Activated CD4-positive, alpha-beta T cell treated with anti-CD3 and anti-CD28 coated beads, Interleukin-2, Interleukin-6, amounts not matched to agents 100 ng/mL and 50 ng/mL, durations not matched to agents 16 hours and 8 hours (primary cell): ENCODE results near the gene PLK5.
"Not testable (repeated sequence)": the region's sequence is repeated elsewhere in the genome, so short reads cannot be mapped to it uniquely, and the experiment has no call there.

Experiments used
- DNase-seq: peaks from one replicate; pipeline ENCODE4 v3.0.0-alpha.2; 2020

The PLK5 gene

DNA sequence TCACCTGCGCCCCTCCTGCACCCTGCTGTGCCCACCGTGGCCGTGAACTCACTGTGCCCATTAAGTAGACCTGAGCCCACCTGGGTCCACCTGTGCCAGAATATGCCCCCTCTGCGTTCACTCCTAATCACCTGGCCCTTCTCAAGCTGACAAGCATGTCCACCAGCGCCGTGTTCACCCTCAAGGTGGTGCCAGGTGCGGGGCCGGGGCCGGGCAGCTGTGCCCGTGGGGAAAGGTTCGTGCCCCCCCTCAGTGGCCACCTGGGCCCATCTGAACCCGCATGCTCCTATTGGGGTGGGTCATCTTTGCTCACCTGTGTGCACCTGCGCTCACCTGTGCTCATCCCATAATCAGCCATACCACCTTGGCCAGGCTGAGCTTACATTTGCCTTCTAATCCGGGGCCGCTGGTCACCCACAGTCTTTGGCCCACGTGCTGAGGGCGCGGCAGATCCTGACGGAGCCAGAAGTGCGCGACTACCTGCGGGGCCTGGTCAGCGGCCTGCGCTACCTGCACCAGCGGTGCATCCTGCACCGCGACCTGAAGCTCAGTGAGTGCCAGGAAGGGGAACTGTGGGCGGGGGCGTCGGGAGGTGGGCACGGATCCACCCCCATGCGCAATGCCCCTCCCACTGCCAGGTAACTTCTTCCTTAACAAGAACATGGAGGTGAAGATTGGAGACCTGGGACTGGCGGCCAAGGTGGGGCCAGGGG is 2.3 kb downstream of the PLK5 start:
- no peak for DNase-seq

DNA sequence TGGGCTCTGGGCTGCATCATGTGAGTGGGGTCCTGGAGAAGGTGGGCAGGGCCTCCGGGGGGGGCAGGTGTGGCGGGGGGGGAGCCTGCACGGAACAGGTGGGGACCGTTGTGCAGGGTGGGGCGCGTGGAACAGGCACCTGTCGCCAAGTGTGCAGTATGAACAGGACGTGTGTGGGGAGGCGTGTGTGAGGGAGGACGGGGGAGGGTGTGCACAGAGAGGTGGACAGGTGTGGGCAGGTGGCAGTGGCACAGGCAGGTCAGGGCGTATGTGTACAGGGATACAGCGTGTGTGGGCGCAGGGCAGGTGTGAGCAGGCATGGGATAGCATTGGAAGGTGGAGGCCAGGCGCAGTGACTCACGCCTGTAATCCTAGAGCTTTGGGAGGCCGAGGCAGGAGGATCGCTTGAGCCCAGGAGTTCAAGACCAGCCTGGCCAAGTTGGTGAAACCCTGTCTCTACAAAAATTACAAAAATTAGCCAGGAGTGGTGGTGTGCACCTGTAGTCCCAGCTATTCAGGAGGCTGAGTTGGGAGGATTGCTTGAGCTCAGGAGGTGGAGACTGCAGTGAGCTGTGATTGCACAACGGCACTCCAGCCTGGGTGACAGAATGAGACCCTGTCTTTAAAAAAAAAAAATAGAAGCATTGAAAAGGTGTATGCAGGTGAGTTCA is 3.2 kb downstream of the PLK5 start:
- no peak for DNase-seq

- DNase-seq = no peak
Observed at GRCh38 chr19:1527650-1528309, 3.9 kb downstream of the PLK5 start.

DNA sequence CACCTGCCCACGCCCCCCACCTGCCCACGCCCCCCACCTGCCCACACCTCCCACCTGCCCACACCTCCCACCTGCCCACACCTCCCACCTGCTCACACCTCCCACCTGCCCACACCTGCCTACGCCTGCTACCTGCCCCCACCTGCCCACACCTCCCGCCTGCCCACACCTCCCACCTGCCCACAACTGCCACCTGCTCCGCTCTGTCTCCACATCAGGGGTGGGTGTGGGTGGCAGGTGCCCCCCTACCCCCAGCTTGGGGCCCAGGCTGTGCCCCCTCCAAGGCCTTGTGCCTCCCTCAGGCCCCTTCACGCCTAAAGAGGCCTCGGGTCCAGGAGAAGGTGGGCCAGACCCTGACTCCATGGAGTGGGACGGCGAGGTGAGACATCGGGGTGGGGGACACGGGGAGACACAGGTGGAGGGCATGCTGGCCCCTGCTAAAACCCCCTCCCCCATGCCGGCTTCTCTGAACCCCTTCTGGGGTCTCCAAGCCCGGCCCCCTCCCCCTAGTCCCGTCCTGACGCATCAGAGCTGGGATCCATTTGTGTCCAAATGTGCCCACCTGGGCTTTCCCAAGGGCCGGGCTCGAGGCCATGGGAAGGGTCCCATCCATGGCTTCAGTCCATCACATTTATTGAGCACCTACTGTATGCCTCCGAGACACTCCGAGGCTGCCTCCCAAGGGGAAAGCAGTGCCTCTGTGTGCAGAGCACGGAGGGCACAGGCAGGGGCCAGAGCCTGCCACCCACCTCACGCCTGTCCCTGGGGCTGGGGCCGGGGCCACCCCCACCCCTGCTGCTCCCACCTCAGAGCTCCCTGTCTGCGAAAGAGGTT is 4.9 kb downstream of the PLK5 start:
- no peak for DNase-seq

DNA sequence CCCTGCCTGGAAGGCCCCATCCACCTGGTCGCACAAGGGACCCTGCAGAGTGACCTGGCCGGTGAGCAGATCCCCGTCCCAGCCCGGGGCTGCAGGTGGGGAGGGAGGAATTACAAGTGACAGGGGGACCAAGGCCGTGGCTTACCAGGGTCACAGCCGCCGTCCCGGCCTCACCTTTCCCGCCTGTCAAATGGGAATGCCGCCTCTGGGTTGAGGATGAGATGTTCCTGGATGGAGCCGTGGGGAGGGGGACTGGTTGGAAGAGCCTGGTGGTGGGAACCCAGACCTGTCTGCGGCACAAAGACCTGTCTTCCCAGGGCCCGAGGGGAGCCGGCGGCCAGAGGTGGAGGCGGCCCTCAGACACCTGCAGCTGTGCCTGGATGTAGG is 5.5 kb downstream of the PLK5 start:
- DNase-seq = no peak

- DNase-seq = not testable (repeated sequence)
Observed at GRCh38 chr19:1530856-1531255, 7.0 kb downstream of the PLK5 start.

- no peak for DNase-seq
Observed at GRCh38 chr19:1531587-1531986, 7.7 kb downstream of the PLK5 start.

DNA sequence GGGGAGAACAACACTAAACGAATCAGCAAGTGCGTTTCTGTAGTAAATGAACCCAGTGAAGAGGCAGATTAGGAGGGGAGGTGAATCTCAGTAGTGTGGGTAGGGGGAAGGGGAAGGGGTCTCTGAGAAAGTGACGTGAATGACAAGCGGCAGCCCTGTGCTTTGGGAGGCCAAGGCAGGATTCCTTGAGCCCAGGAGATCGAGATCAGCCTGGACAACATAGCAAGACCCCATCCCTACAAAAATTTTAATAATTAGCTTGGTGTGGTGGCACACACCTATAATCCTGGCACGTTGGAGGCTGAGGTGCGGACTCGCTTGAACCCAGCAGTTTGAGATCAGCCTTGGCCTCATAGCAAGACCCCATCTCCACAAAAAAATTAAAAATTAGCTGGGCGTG is 8.1 kb downstream of the PLK5 start:
- DNase-seq = no peak

DNA sequence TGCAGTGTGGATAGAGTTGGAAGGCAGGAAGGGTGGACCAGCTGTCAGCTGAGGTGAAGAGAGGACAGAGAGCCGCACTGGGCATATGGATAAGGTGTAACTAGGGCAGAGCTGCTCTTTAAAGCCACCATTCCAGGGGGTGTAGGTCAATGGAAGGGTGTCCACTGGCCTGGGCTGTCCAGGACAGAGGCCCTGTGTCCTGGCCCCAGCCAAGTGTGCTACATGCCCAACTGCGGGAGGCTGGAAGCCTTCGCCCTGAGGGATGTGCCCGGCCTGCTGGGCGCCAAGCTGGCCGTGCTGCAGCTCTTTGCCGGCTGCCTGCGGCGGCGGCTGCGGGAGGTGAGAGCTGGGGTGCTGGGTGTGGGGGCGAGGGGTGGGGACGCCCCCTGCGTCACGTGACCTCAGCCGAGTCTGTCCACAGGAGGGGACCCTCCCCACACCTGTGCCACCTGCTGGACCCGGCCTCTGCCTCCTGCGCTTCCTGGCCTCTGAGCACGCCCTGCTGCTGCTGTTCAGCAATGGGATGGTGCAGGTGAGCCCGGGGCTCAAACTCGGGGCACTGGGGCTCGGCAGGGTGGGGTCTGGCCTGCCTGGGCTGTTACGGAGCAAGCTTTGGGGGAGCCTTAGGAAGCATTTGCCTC is 9.8 kb downstream of the PLK5 start:
- DNase-seq = no peak

GRCh38 chr19:1534972-1535371 is 11.1 kb downstream of the PLK5 start:
- DNase-seq = no peak

DNA sequence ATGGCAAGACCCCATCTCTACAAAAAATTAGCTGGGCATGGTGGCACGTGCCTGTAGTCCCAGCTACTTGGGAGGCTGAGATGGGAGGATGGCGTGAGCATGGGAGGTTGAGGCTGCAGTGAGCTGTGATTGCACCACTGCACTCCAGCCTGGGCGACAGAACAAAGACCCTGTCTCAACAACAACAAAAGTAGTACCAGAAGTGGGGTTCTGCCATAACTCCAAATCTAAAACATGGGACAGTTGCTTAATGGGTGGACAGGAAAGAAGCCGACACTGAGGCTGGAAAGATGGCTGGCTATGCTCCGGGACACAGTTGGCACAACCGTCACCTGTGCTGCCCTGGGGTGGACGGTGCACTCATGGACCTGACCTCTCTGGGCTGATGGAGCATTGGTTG is 11.8 kb downstream of the PLK5 start:
- DNase-seq = not testable (repeated sequence)

- no peak for DNase-seq
Observed at GRCh38 chr19:1538978-1539377, 15.1 kb downstream of the PLK5 start.

- DNase-seq = not testable (repeated sequence)
Observed at GRCh38 chr19:1539749-1540148, 15.9 kb downstream of the PLK5 start.

DNA sequence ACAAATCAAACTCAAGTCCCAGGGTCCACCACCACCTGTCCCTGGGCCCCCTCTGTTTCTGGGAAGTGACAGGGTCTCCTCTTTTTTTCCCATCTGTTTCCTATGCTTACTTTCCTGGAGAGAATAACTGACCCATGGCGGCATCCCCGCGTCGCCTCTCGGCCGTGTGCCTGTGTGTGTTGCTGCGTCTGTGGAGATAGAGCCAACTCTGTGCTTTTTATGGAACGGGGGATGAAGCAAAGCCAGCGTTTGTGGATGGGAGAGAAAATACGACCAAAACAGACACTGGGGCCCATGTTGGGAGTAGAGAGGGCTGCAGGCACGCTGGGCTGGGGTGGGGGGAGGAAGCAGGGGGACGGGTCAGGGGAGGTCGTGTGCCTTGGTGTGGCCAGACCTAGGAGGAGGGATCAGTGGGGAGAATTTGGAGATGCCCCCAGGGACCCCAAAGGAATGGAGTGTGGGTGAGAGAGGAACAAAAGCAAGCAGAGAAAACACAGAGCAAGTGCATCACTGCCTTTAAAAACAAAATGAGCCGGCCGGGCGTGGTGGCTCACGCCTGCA is 16.6 kb downstream of the PLK5 start:
- DNase-seq = no peak

DNA sequence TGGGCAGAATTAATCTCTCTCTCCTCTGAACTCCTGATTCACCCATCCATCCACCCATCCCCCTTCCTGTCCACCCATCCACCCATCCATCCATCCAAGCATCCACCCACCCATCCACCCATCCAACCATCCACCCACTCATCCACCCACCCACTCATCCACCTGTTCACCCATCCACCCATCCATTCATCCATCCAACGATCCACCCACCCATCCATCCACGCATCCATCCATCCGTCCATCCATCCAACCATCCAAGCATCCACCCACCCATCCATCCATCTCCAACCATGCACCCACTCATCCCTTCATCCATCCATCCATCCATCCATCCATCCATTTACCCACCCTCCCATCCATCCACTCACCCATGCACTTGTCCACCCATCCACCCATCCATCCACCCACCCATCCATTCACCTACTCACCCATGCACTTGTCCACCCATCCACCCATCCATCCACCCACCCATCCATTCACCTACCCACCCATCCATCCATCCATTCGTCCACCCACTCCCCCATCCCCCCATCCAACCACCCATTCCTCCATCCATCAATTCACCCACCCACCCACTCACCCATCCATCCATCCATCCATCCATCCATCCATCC is 25.6 kb downstream of the PLK5 start:
- DNase-seq = no peak

DNA sequence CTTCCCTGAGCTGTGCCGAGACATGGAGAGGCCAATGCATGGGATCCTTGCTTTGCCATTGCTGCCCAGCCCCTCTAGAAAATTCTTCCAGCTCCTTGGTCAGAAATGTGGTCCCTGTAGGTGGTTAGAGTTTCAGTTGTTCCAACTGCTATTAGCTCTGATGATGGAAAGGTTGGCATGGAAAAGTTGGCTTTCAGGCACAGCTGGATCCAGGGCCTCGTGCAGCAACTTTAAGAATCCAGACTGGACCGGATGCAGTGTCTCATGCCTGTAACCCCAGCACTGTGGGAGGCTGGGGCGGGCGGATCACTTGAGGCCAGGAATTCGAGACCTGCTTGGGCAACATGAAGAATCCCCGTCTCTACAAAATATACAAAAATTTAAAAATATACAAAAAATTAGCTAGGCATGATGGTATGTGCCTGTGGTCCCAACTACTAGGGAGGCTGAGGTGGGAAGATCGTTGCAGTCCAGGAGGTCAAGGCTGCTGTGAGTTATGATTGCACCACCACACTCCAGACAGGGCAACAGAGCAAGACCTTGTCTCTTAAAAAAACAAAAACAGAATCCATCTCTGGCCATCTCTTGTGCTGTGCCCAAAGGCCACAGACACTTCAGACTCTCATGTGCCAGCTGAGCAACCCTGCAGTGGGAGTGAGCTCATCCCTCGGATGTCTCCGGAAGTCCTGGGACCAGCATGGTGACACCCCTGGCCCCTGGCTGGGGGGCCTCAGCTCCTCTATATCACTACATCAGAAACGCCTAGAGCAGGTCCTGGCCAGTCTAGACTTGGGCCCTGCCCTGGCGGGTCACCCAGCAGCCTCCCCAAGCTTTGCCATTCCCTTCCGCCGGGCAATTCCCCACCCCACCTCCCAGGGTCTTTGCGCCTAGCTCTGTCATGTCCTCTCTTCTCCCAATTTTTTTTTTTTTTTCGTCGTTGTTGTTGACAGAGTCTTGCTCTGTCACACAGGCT is 27.5 kb downstream of the PLK5 start:
- no peak for DNase-seq

- no peak for DNase-seq
Observed at GRCh38 chr19:1553415-1553814, 29.5 kb downstream of the PLK5 start.

- no peak for DNase-seq
Observed at GRCh38 chr19:1554968-1555367, 31.1 kb downstream of the PLK5 start.

DNA sequence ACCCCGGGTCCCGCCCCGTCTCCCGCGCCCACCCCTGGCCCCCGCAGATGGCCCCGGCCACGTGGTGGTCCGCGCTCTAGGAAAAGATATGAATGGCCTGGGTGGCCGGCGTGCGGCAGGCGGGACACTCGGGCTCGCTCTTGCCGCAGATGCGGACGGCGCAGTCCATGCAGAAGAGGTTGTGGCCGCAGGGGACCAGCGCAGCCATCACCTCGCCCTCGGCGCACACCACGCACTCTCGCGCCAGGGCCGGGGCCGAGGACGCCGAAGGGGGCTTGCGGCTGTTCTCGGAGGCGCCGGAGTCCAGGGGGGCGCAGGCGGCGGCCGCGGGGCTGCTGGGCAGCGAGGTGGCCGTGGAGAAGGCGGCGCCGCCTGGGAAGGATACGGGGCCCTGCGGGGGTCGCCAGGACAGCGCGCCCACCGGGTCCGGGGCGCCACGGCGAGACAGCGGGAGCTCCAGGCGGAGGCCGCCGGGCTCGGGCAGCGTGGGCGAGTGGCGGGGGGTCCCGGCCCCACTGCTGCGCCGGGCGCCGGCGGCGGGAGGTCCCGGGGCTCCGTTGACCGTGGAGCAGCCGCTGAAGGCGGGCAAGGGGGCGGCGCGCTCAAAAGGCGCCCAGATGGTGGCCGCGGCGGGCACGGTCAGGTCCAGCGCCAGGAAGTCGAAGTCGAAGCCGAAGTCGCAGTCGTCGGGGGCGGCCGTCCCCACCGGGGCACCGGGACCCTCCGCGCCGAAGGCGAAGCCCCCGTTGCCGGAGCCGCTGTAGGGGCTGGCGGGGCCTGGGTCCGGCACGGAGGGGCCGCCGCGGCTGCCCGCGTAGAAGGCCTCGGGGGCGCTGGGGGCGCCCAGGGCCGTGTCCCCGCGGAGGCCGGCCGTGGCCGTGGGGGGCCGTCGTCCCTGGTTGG is 31.9 kb downstream of the PLK5 start:
- no peak for DNase-seq
